HCT116 (cell line): ENCODE measurements around the gene PPP1R14B. TPM values are rescaled to one million over a fixed set of nuclear protein-coding genes. Genes with fewer than 3 reads are reported as not detected.

ENCODE experiments used
- ATAC-seq: fragments of 200-7000 bp; cut with Tn5 transposase; 2 replicates; pipeline ENCODE4 v1.9.1; 2020; ENCODE audit warnings: mild to moderate bottlenecking, moderate library complexity
- BruUV-seq: library from RNA; stranded (reverse); fragments of 400-500 nt; replicated peaks from 2 replicates; lab custom pipeline; 2021; lab: Mats Ljungman, UMichigan
- CTCF ChIA-PET: fragments of 300-600 bp; sonication (Branson Sonifier 250); formaldehyde crosslinking; loops from one replicate; lab custom pipeline; 2021; ENCODE audit warnings: antibody characterized with exemption; lab: Charles Lee
- POLR2A ChIA-PET: fragments of 300-600, 350-600 bp; sonication (Branson Sonifier 250); formaldehyde crosslinking; loops from one replicate; lab custom pipeline; 2021; ENCODE audit warnings: antibody characterized with exemption; lab: Charles Lee
- RAD21 ChIA-PET, 2 experiments: fragments of 300-600 bp; sonication (Branson Sonifier 250); formaldehyde crosslinking; loops; one replicate each; lab custom pipeline; 2023; ENCODE audit warnings: low total read pairs in 2 of 2; ENCODE audit not compliant: uncharacterized antibody in 2 of 2, unreplicated experiment in 2 of 2, low non-redundant PET in 1 of 2; lab: Charles Lee
- DNase-seq: peaks from one replicate; pipeline ENCODE4 v3.0.0-alpha.2; 2010; ENCODE audit warnings: low read depth, low spot score
- H2AFZ ChIP-seq: fragments of 200-600 bp; shearing (Covaris generic), sonication (generic); 2 replicates; pipeline ENCODE4 v1.6.1; 2017; ENCODE audit warnings: low read depth, mixed run types, mixed read lengths, antibody characterized with exemption, low read length; ENCODE audit not compliant: poor library complexity, severe bottlenecking
- H3K27ac ChIP-seq: 2 replicates; pipeline ENCODE4 v1.5.1; 2012; ENCODE audit warnings: low read depth, low read length
- H3K27me3 ChIP-seq: fragments of 200-600 bp; sonication (generic); 2 replicates; pipeline ENCODE4 v1.6.1; 2016; ENCODE audit warnings: mixed run types, low read length, mixed read lengths; ENCODE audit not compliant: insufficient read depth
- H3K36me3 ChIP-seq, 2 experiments: fragments of 200-500 bp in 1 of 2; fragments of 200-600 bp in 1 of 2; sonication (Bioruptor generic) in 1 of 2; sonication (generic) in 1 of 2; 2 replicates each; pipeline versions ENCODE4 v1.5.1 to v1.6.1; 2014 to 2016; ENCODE audit warnings: low read length in 2 of 2, inconsistent platforms in 1 of 2, mixed read lengths in 1 of 2, mixed run types in 1 of 2; ENCODE audit not compliant: insufficient read depth in 2 of 2, control insufficient read depth in 1 of 2
- H3K4me1 ChIP-seq, 2 experiments: fragments of 200-600 bp in 1 of 2; sonication (generic) in 1 of 2; 2 replicates each; pipeline versions ENCODE4 v1.5.1 to v1.6.1; 2012 to 2017; ENCODE audit warnings: low read length in 2 of 2, inconsistent platforms in 1 of 2, mild to moderate bottlenecking in 1 of 2, mixed read lengths in 1 of 2, mixed run types in 1 of 2, moderate library complexity in 1 of 2; ENCODE audit not compliant: insufficient read depth in 2 of 2, control insufficient read depth in 1 of 2
- H3K4me2 ChIP-seq: fragments of 200-600 bp; sonication (generic); 2 replicates; pipeline ENCODE4 v1.6.1; 2017; ENCODE audit warnings: mixed run types, low read length, mixed read lengths
- H3K4me3 ChIP-seq, 2 experiments: fragments of 200-600 bp in 1 of 2; sonication (generic) in 1 of 2; replicated peaks in 1 of 2; 2 replicates each; pipeline ENCODE4 v1.5.1; 2011 to 2016; ENCODE audit warnings: low read length in 2 of 2, control low read depth in 1 of 2, low read depth in 1 of 2, mild to moderate bottlenecking in 1 of 2, mixed read lengths in 1 of 2, mixed run types in 1 of 2
- H3K79me2 ChIP-seq: fragments of 200-600 bp; sonication (generic); 2 replicates; pipeline ENCODE4 v1.6.1; 2017; ENCODE audit warnings: mild to moderate bottlenecking, mixed run types, low read length, moderate library complexity, mixed read lengths; ENCODE audit not compliant: insufficient read depth
- H3K9ac ChIP-seq: fragments of 200-600 bp; sonication (generic); 2 replicates; pipeline ENCODE4 v1.6.1; 2016; ENCODE audit warnings: low read length, mixed read lengths
- H3K9me2 ChIP-seq: fragments of 200-600 bp; sonication (generic), shearing (Covaris generic); 2 replicates; pipeline ENCODE4 v1.6.1; 2017; ENCODE audit warnings: mixed run types, mild to moderate bottlenecking, moderate library complexity; ENCODE audit not compliant: insufficient read depth
- H3K9me3 ChIP-seq, 2 experiments: fragments of 200-500 bp in 1 of 2; fragments of 200-600 bp in 1 of 2; sonication (Bioruptor generic) in 1 of 2; sonication (generic) in 1 of 2; 2 replicates each; pipeline ENCODE4 v1.6.1; 2014 to 2017; ENCODE audit warnings: low read length in 2 of 2, mixed read lengths in 2 of 2, inconsistent platforms in 1 of 2, low read depth in 1 of 2, mild to moderate bottlenecking in 1 of 2, mixed run types in 1 of 2, moderate library complexity in 1 of 2; ENCODE audit not compliant: control insufficient read depth in 1 of 2, insufficient read depth in 1 of 2
- H4K20me1 ChIP-seq: fragments of 200-600 bp; sonication (generic), shearing (Covaris generic); 2 replicates; pipeline ENCODE4 v1.6.1; 2017; ENCODE audit warnings: mixed run types, mild to moderate bottlenecking, moderate library complexity; ENCODE audit not compliant: insufficient read depth
- EGR1 ChIP-seq: IDR thresholded peaks from 2 replicates; pipeline ENCODE4 v1.6.1; 2012; ENCODE audit warnings: low read depth
- ELF1 ChIP-seq: IDR thresholded peaks from 2 replicates; pipeline ENCODE4 v1.6.1; 2012; ENCODE audit warnings: low read depth, borderline replicate concordance
- EZH2 ChIP-seq: fragments of 200-600 bp; sonication (generic); IDR thresholded peaks from 2 replicates; pipeline ENCODE4 v1.6.1; 2017; ENCODE audit warnings: antibody characterized with exemption, mixed run types
- FOSL1 ChIP-seq: IDR thresholded peaks from 2 replicates; pipeline ENCODE4 v1.6.1; 2012; ENCODE audit warnings: low read depth
- POLR2A ChIP-seq: IDR thresholded peaks from 2 replicates; pipeline ENCODE4 v1.7.0; 2011; ENCODE audit warnings: borderline replicate concordance; ENCODE audit not compliant: insufficient read depth, insufficient read length; ENCODE audit errors: extremely low read depth
- POLR2AphosphoS5 ChIP-seq: IDR thresholded peaks from 2 replicates; pipeline ENCODE4 v1.6.1; 2011; ENCODE audit warnings: mild to moderate bottlenecking, low read depth, low read length, moderate library complexity
- SRF ChIP-seq: IDR thresholded peaks from 2 replicates; pipeline ENCODE4 v1.6.1; 2012; ENCODE audit warnings: low read depth
- YY1 ChIP-seq: IDR thresholded peaks from 2 replicates; pipeline ENCODE4 v1.6.1; 2011; ENCODE audit warnings: low read length, low read depth, moderate library complexity, mild to moderate bottlenecking; ENCODE audit not compliant: insufficient replicate concordance; ENCODE audit errors: extremely low read depth
- ZFX ChIP-seq: fragments of 450-650 bp; IDR thresholded peaks from 2 replicates; pipeline ENCODE4 v1.6.1; 2017
- ZNF274 ChIP-seq: fragments of 200-500 bp; sonication (Bioruptor generic); IDR thresholded peaks from 2 replicates; pipeline ENCODE4 v1.6.1; 2014; ENCODE audit warnings: mild to moderate bottlenecking, low read depth, low read length, inconsistent platforms
- intact Hi-C: fragments of 100-400 bp; cut with micrococcal nuclease; formaldehyde crosslinking; loops from 2 replicates; pipeline ENCODE4 v1.10.0; 2022
- total RNA-seq: library from RNA; stranded (reverse); gene quantifications from one replicate; pipeline ENCODE4 v1.2.1, GENCODE V29; 2021; ENCODE audit not compliant: unreplicated experiment
- TF ChIP-seq, protein P1 (sequence below): IDR thresholded peaks from 2 replicates; pipeline ENCODE4 v1.6.1; 2012; ENCODE audit warnings: low read depth
- TF ChIP-seq, protein P2 (sequence below): IDR thresholded peaks from 2 replicates; pipeline ENCODE4 v1.6.1; 2012

The PPP1R14B gene
- total RNA-seq, 1 experiment from 2014 or later, result 332 TPM

DNA sequence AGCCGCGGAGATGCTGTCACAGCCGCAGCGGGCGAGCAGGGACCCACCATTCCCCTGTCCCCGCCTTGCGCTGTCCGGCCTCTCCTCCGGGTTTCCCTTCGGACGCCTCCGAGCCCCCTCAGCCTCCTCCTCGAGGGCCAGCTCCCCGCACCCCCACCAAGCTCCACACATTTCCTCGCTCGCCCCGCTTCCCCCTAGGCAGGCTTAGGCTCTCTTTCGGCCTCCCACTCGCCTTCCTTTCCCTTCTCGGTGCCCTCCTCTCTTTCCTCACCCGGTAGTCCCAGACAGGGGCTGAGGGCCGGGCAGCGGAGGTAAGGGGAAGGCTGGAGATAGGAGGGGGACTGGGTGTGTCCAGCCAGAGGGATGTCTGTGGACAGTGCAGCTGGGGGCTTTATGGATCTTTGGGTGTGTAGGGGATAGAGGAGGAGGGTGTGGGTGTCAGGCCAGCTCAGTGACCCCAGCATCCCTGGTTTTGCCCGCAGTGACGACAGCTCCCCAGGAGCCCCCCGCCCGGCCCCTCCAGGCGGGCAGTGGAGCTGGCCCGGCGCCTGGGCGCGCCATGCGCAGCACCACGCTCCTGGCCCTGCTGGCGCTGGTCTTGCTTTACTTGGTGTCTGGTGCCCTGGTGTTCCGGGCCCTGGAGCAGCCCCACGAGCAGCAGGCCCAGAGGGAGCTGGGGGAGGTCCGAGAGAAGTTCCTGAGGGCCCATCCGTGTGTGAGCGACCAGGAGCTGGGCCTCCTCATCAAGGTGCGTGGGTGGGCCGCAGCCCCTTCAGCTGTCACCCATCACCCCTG lies 45.9 kb upstream of the PPP1R14B start (continued):
- TF ChIP-seq EGR1, result no peak

DNA sequence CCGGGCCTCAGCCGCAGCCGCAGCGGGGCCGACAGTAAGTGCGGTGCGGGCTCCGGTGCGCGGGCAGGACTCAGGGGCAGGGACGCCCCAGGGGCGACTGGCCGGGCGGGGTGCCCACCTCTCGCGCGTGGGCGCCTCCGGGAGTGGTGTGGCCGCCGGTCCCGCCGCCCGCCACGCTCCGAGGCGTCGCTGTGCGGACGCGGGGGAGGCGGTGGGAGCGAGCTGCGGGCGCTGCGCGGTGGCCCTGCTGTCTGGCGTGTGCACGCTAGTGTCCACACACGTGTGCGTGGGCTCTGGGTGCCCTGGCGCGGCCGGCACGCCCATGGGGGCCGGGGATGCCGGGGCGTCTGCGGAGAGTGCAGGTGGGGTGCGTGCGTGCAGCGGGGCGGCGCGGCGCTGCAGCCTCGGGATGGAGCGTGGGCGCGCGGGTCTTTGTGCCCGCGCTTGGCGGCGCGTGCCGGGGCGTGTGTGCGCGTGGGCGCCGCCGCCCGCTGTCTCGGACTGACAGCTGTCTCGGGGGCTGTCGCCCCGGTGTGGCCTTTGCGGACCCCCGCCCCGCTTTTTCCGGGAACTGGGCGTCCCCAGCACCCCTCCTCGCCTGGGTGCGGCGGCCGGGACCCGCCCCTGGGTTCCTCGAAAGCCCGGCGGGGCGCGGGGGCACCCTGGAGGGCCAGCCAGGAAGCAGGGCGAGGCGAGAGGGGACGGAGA lies 45.2 kb upstream of the PPP1R14B start:
- DNase-seq (no peak), ATAC-seq (no peak)
- ChIA-PET CTCF (no interaction called here), POLR2A (no interaction called here), RAD21 (no interaction called here)
- Histone ChIP-seq H4K20me1 (no peaks in the 10 kb centered on the region), H3K4me3 (no peak overlapping the region), H3K36me3 (no peaks in the 10 kb centered on the region), H3K79me2 (no peaks in the 10 kb centered on the region), H3K4me1 (peaks cover 0 to 8% of the 10 kb centered on the region in 2 experiments; a peak in 2 of 4 replicates), H3K27me3 (no peaks in the 10 kb centered on the region), H2AFZ (no peak overlapping the region), H3K9ac (no peak overlapping the region), H3K9me3 (no peaks in the 10 kb centered on the region), H3K9me2 (no peaks in the 10 kb centered on the region), H3K27ac (no peak overlapping the region), H3K4me2 (no peak overlapping the region)
- intact Hi-C loops, result no loop called here
- TF ChIP-seq, protein P1, sequence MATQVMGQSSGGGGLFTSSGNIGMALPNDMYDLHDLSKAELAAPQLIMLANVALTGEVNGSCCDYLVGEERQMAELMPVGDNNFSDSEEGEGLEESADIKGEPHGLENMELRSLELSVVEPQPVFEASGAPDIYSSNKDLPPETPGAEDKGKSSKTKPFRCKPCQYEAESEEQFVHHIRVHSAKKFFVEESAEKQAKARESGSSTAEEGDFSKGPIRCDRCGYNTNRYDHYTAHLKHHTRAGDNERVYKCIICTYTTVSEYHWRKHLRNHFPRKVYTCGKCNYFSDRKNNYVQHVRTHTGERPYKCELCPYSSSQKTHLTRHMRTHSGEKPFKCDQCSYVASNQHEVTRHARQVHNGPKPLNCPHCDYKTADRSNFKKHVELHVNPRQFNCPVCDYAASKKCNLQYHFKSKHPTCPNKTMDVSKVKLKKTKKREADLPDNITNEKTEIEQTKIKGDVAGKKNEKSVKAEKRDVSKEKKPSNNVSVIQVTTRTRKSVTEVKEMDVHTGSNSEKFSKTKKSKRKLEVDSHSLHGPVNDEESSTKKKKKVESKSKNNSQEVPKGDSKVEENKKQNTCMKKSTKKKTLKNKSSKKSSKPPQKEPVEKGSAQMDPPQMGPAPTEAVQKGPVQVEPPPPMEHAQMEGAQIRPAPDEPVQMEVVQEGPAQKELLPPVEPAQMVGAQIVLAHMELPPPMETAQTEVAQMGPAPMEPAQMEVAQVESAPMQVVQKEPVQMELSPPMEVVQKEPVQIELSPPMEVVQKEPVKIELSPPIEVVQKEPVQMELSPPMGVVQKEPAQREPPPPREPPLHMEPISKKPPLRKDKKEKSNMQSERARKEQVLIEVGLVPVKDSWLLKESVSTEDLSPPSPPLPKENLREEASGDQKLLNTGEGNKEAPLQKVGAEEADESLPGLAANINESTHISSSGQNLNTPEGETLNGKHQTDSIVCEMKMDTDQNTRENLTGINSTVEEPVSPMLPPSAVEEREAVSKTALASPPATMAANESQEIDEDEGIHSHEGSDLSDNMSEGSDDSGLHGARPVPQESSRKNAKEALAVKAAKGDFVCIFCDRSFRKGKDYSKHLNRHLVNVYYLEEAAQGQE, result no peak
- TF ChIP-seq YY1 (no peak), ZFX (no peak), EZH2 (no peak), FOSL1 (no peak), POLR2AphosphoS5 (no peak), ZNF274 (no peak), SRF (no peak), POLR2A (no peak), ELF1 (no peak)
- TF ChIP-seq, protein P2, sequence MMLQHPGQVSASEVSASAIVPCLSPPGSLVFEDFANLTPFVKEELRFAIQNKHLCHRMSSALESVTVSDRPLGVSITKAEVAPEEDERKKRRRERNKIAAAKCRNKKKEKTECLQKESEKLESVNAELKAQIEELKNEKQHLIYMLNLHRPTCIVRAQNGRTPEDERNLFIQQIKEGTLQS, result no peak
- BruUV-seq, result no TSS peak
